ENCODE data around the gene EIF4B.
A peak's percentile ranks its signal among the peaks of the same experiment; 100 is the strongest.

EIF4B gene

GRCh38 chr12:53047221-53048032 lies 41.2 kb downstream of the EIF4B start:
- DNase-seq, result peak; percentile 68

GRCh38 chr12:53048033-53048779 lies 42.0 kb downstream of the EIF4B start:
- no peak for DNase-seq

DNA sequence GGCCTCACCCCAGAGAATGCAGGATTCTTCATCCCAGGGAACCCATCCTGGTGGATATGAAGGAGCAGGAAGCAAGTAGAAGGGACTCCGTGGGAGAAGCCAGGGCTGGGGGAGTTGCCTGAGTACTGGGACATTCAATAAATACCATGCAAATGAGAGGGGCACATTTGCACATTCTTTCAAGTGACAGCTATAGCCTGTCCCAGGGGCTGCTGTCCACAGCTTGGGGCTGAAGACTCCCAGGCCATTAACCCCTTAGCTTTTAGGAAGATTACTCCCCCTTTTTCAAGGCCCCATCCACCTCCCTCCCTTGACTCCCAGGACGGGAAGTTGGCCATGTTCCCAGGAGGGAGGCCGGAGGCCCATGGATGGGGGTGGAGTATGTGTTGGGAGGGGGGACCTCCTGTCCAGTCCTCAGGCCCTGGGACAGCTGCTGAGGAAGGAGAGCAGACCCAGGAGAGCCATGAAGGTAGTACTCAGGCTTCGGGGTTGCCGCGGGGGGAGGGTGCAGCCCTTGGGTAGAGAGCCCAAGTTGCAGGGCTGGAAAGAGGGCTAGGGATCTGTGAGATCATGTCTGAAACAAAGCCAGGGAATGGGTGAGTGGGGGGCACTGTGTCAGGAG lies 42.6 kb downstream of the EIF4B start:
- no peak for DNase-seq

DNA sequence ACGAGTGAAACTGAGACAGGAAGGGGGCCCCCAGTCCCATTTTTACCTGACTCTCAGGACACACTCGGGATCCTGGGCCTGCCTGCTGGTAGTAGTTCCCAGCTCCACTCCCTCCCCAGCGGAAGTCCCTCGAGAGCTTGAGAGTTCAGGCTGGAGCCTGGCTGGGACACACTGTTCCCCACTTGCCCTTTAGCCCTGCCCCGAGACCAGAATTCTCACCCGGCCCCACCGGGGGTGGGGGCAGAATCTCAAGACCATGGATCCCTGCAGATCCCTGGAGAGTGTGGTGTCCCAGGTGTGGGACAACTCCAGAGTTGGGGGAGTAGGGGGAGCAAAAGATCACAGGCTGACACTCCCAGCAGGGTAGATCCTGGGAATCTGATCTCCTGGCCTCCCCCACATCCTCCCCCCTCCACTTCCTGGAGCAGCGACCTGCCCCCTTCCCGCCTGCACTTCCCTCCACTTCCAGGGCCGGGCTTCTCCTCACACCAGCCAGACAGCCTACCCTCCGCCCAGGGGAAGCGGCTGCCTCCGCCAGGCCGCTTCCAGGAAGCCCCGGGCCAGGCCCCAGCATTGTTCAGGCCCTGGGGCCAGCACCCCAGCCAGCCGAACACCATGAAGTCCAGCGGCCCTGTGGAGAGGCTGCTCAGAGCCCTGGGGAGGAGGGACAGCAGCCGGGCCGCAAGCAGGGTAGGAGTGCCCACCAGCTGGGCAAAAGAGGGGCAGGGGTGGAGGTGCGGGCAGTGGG lies 43.5 kb downstream of the EIF4B start, which contains the start of gene TNS2:
TNS2 (plus strand) TSS at position 495 of the 748 bp plus-strand sequence; CDS start at position 616, 121 bp downstream.
- no peak for DNase-seq

DNA sequence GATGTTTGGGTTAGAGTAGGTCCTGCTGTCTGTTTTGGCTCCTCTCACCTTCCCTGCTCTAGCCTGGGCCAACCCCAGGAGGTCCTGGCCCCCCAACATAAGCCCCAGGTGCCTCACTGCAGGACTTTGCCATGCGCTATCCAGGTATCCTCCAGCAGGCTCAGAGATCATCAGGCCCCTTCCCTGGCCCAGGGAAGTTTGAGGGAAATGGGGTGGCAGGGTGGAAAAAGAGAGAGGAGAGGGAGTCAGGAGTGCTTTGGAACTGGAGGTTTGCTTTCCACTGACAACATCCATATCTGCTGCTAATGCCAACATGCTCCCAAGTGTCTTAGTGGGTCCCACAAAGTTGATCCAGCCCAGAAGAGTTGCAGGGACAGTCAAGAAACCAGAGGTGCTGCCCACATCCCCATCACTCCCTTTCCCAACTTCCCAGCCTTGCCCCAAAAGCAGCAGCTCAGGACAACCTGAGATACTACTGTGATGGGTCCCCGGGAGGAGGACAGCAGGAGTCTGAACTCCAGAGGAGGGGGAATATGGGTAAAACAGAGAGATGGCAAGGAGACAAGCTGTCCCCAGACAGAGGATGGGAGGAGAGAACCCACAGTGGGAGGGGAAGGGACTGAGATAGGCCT lies 44.3 kb downstream of the EIF4B start:
- no peak for DNase-seq

DNA sequence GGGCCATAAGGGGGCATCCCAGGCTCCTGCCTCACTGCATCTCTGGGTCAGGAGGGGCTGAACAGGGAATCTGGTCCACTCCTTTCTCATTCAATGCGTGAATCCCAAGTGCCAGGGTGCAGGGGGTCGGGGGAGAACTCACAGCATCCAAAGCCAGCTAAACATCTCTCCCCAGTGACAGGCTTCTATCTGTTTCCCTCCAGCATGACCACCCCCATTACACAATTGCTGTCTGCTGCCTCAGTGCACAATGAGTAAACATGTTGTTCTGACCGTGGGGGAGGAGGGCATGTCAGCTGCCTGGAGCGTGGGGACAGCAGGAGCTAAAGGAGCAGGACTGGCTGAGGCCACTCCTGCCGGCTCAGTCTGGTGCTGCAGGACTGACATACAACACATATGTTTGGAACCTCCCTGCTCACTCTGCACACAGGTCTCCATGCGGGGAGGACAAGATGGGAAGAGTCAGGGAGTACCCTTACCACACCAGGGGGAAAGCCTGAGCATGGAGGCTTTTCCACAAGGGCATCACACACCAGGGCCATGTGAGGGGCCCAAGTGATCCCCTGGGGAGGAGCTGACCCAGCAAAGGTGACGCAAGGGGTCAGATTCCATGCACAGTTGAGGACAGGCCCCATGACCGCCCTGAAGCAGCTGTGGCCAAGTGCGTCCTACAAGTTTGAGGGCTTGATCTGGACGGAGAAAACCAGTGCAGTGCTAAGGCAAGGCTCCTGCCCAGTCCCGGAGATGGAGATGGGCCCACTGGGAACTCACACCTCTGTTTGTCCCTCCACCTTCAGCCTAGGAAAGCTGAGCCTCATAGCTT lies 45.0 kb downstream of the EIF4B start:
- no peak for DNase-seq

DNA sequence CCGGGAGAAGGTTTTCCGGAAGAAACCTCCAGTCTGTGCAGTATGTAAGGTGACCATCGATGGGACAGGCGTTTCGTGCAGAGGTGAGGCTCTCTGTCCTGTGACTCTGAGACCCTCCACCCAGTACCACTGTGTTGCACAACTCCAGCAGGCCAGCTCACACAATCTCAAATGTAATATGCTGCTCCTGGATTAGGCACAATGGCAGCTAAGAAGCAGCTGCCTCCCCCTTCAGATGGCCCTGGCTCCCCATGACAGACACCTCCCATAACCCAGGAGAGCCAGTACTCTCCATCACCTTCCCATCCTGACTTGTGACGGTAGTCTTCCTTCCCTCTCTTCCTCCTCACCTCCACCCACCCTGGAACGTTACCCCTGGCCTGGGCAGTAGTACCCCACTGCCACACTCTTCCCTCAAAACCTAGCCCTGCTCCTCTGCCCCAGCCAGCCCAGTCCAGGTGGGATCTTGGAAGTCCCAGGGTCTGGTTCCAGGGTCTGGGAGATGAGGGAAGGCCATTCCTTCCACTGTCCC lies 45.7 kb downstream of the EIF4B start:
- no peak for DNase-seq

- DNase-seq, result no peak
Measured at GRCh38 chr12:53052419-53053217, 46.4 kb downstream of the EIF4B start.

DNA sequence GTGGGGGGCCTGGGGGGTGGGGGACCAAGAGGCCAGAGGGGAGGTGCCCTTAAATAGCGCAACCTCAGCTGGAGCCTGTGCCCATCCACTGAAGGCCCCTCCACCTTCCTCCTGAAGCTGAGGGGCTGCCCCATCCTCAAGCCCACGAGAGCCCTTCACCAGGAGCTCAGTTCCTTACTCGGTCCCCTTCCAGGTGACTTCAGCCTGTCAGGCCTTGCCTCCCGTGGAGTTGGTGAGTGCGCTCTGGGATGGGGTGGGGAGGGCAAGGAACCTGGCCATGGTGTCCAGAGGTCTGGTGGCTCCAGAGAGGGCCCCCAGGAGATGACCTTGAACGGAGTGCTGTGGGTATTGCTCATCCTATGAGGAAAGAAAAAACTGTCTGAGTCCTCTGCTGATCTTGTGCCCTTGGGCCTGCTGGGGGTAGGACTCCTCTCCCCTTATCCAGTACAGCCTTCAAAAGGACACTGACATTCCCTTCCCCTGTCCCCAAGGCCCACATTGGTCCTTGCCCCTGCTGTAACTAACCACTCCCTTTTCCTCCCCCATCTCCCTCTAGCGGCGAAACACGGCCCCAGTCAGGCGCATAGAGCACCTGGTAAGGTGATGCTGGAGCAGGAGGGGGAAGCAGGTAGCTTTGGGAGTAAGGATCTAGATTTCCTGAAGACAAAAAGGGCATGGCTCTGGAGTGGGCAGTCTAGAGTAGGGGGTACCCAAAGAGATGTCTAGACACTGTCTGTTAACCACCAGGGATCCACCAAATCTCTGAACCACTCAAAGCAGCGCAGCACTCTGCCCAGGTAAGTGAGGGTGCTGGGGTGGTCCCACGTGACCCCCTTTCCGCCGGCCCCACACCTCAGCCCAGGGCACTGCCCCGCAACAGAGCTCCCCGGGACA lies 47.2 kb downstream of the EIF4B start:
- peak; percentile 50 for DNase-seq

- peak; percentile 92 for DNase-seq
Measured at GRCh38 chr12:53054112-53054878, 48.0 kb downstream of the EIF4B start.

- DNase-seq, result no peak
Measured at GRCh38 chr12:53055471-53056266, 49.4 kb downstream of the EIF4B start.

GRCh38 chr12:53056296-53056695 lies 50.0 kb downstream of the EIF4B start:
- DNase-seq, result no peak

DNA sequence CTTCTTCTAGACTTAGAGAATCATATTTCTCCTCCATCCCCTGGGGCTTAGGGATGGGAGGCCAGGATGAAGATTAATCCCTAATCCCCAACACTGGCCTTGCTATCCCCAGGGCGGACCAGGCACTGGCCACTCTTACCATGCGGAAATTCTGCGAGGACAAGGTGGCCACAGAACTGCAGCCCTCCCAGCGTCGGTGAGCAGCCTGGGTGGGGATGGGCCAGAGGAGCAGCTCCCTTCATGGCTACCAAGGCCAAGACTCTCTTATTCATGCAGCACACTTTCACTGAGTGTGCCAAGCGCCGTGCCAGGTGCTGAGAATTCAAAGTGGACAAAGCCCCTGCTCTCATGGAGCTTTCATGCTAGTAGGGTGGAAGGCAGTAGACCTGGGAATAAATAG lies 50.6 kb downstream of the EIF4B start:
- DNase-seq, result no peak

DNA sequence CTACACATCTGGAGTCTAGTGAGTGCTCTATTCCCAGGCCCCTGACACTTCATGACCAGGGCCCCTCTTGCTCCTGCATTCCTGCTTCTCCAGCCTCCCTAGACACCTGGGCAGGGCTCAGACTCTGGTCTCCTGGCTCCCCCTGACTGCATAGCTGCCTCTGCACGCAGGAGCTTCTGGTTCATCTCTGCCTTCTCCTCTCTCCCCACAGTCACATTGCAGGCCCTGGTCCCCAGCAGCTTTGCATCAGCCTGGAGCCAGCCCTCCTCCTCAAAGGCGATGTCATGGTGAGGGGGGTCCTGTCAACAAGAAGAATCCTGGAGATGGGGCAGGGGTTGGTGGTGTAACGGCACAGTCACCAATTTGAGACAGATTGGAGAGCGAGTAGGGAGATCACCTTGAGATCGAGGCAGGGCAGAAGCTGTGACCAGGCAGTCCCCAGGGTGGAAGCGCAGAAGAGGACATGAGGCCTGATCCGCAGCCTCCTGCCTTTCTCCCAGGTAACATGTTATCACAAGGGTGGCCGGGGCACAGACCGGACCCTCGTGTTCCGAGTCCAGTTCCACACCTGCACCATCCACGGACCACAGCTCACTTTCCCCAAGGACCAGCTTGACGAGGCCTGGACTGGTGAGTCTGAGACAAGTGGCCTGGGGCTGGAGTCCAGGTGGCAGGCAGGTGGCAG lies 51.7 kb downstream of the EIF4B start:
- DNase-seq, result no peak

DNA sequence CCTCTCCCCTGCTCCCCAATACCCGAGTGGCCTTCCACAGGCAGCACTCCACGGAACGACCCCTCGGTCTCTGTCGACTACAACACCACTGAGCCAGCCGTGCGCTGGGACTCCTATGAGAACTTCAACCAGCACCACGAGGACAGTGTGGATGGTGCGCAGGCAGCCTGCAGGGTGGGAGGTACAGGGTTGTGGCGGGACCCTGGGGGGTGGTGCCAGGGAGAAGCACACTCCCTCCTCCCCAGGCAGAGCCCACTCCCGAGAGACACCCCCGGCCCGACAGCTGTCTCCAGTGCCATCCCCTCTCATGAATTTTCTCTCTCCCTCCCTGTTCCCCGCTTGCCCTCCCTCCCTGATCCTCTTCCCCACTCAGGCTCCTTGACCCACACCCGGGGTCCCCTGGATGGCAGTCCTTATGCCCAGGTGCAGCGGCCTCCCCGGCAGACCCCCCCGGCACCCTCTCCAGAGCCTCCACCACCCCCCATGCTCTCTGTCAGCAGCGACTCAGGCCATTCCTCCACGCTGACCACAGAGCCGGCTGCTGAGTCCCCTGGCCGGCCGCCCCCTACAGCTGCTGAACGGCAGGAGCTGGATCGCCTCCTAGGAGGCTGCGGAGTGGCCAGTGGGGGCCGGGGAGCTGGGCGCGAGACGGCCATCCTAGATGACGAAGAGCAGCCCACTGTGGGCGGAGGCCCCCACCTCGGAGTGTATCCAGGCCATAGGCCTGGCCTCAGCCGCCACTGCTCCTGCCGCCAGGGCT lies 52.6 kb downstream of the EIF4B start:
- no peak for DNase-seq

DNA sequence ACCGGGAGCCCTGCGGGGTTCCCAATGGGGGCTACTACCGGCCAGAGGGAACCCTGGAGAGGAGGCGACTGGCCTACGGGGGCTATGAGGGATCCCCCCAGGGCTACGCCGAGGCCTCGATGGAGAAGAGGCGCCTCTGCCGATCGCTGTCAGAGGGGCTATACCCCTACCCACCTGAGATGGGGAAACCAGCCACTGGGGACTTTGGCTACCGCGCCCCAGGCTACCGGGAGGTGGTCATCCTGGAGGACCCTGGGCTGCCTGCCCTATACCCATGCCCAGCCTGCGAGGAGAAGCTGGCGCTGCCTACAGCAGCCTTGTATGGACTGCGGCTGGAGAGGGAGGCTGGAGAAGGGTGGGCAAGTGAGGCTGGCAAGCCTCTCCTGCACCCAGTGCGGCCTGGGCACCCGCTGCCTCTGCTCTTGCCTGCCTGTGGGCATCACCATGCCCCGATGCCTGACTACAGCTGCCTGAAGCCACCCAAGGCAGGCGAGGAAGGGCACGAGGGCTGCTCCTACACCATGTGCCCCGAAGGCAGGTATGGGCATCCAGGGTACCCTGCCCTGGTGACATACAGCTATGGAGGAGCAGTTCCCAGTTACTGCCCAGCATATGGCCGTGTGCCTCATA lies 53.3 kb downstream of the EIF4B start:
- DNase-seq, result no peak

Data from central memory CD4-positive, alpha-beta T cell (primary cell).